RCC 7860 (cell line): ENCODE data around the gene PLXNB2.
"Not testable (repeated sequence)": the region's sequence is repeated elsewhere in the genome, so short reads cannot be mapped to it uniquely, and the experiment has no call there.

ENCODE experiments used
- DNase-seq: peaks from one replicate; pipeline ENCODE4 v3.0.0-alpha.2; 2015; ENCODE audit warnings: low spot score
- FAIRE-seq: peaks from 2 replicates; lab custom pipeline; 2012; peaks lifted over from hg19 to GRCh38; lab: Jason Lieb, UNC

Gene PLXNB2

GRCh38 chr22:50306753-50307749 is at the start of gene PLXNB2:
TSS of gene PLXNB2 (minus strand) at chr22:50307646. CDS start at chr22:50290584, 17,062 bp downstream.
- FAIRE-seq (no peak), DNase-seq (peak; percentile 67)

GRCh38 chr22:50357222-50357621 is 49.8 kb upstream of the PLXNB2 start:
- DNase-seq (no peak), FAIRE-seq (no peak)

- no peak for DNase-seq
These were observed 48.7 kb upstream of the PLXNB2 start for GRCh38 chr22:50356186-50356585.

GRCh38 chr22:50348058-50348457 is 40.6 kb upstream of the PLXNB2 start:
- FAIRE-seq (no peak), DNase-seq (no peak)

More at GRCh38 chr22:50356186-50356585, 48.7 kb upstream of the PLXNB2 start:
- no peak for FAIRE-seq

GRCh38 chr22:50347157-50347556 is 39.7 kb upstream of the PLXNB2 start:
- no peak for FAIRE-seq
- DNase-seq, result no peak

GRCh38 chr22:50346470-50346869 is 39.0 kb upstream of the PLXNB2 start:
- DNase-seq (no peak), FAIRE-seq (no peak)

GRCh38 chr22:50343541-50343935 is 36.1 kb upstream of the PLXNB2 start:
- no peak for DNase-seq
- no peak for FAIRE-seq

- peak; percentile 37 for DNase-seq
- no peak for FAIRE-seq
These were observed 35.5 kb upstream of the PLXNB2 start, which contains the start of gene PPP6R2 for GRCh38 chr22:50342651-50343540. TSS of gene PPP6R2 (plus strand) at chr22:50343327. CDS start at chr22:50393909, 50,582 bp downstream.

- FAIRE-seq (no peak), DNase-seq (peak; percentile 63)
These were observed 34.7 kb upstream of the PLXNB2 start for GRCh38 chr22:50341977-50342650.

- FAIRE-seq (no peak), DNase-seq (no peak)
These were observed 32.8 kb upstream of the PLXNB2 start for GRCh38 chr22:50339945-50340879.

- DNase-seq, result no peak
- no peak for FAIRE-seq
These were observed 31.5 kb upstream of the PLXNB2 start for GRCh38 chr22:50338860-50339462.

GRCh38 chr22:50338042-50338573 is 30.7 kb upstream of the PLXNB2 start:
- no peak for DNase-seq
- FAIRE-seq, result no peak

GRCh38 chr22:50337262-50338041 is 30.0 kb upstream of the PLXNB2 start:
- no peak for DNase-seq
- FAIRE-seq, result no peak

- FAIRE-seq, DNase-seq: not testable (repeated sequence)
These were observed 27.0 kb upstream of the PLXNB2 start for GRCh38 chr22:50334433-50334832.

GRCh38 chr22:50329236-50329635 is 21.8 kb upstream of the PLXNB2 start:
- FAIRE-seq (no peak), DNase-seq (peak; percentile 39)

- FAIRE-seq (no peak), DNase-seq (no peak)
These were observed 20.2 kb upstream of the PLXNB2 start for GRCh38 chr22:50327711-50328019.

- DNase-seq, result peak; percentile 62
- FAIRE-seq, result no peak
These were observed 19.7 kb upstream of the PLXNB2 start, which contains the start of gene DENND6B for GRCh38 chr22:50326956-50327710. TSS of gene DENND6B (minus strand) at chr22:50327012. CDS start at chr22:50326988, 24 bp downstream.
